HL-60 (cell line): ENCODE results near the gene TBL1XR1.

Experiments
- DNase-seq, 2 experiments: peaks; one replicate each; pipeline ENCODE4 v3.0.0-alpha.2; 2010 to 2020; ENCODE audit warnings: low read depth in 1 of 2, low spot score in 1 of 2
- H3K27ac ChIP-seq: fragments of 250-450 bp; sonication (Bioruptor Pico); replicated peaks from 2 replicates; pipeline ENCODE4 v1.5.1; 2020; ENCODE audit warnings: mild to moderate bottlenecking, moderate library complexity
- H3K27me3 ChIP-seq: fragments of 250-450 bp; sonication (Bioruptor Pico); 2 replicates; pipeline ENCODE4 v1.5.1; 2021; ENCODE audit warnings: mild to moderate bottlenecking, moderate library complexity; ENCODE audit not compliant: insufficient read depth, poor library complexity, severe bottlenecking
- H3K4me3 ChIP-seq: replicated peaks from 2 replicates; pipeline ENCODE4 v1.5.1; 2011; ENCODE audit warnings: mild to moderate bottlenecking, control low read depth, low read length; ENCODE audit not compliant: insufficient read depth
- GABPA ChIP-seq: IDR thresholded peaks from 2 replicates; pipeline ENCODE4 v1.6.1; 2012; ENCODE audit warnings: low read depth
- POLR2AphosphoS5 ChIP-seq: IDR thresholded peaks from 2 replicates; pipeline ENCODE4 v1.6.1; 2012; ENCODE audit warnings: low read depth
- REST ChIP-seq: IDR thresholded peaks from 2 replicates; pipeline ENCODE4 v1.6.1; 2012; ENCODE audit warnings: low read depth; ENCODE audit not compliant: insufficient replicate concordance
- SPI1 ChIP-seq: IDR thresholded peaks from 2 replicates; pipeline ENCODE4 v1.6.1; 2012; ENCODE audit warnings: low read depth, mild to moderate bottlenecking, borderline replicate concordance
- TF ChIP-seq, protein P1 (sequence below): IDR thresholded peaks from one replicate; pipeline ENCODE4 v1.5.1; 2011; ENCODE audit warnings: low read length, control low read depth, inconsistent platforms; ENCODE audit not compliant: insufficient read depth

Gene TBL1XR1

GRCh38 chr3:176992565-176992964 lies 204.7 kb downstream of the TBL1XR1 start:
- TF ChIP-seq GABPA: no peak
- no peak for TF ChIP-seq REST
- TF ChIP-seq, protein P1, sequence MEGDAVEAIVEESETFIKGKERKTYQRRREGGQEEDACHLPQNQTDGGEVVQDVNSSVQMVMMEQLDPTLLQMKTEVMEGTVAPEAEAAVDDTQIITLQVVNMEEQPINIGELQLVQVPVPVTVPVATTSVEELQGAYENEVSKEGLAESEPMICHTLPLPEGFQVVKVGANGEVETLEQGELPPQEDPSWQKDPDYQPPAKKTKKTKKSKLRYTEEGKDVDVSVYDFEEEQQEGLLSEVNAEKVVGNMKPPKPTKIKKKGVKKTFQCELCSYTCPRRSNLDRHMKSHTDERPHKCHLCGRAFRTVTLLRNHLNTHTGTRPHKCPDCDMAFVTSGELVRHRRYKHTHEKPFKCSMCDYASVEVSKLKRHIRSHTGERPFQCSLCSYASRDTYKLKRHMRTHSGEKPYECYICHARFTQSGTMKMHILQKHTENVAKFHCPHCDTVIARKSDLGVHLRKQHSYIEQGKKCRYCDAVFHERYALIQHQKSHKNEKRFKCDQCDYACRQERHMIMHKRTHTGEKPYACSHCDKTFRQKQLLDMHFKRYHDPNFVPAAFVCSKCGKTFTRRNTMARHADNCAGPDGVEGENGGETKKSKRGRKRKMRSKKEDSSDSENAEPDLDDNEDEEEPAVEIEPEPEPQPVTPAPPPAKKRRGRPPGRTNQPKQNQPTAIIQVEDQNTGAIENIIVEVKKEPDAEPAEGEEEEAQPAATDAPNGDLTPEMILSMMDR: no peak
- TF ChIP-seq SPI1: no peak
- TF ChIP-seq POLR2AphosphoS5: no peak
- H3K4me3 ChIP-seq: no peak overlapping the region
- no peak for DNase-seq
- H3K27ac ChIP-seq: no peak overlapping the region
- H3K27me3 ChIP-seq: no peaks in the 10 kb centered on the region

DNA sequence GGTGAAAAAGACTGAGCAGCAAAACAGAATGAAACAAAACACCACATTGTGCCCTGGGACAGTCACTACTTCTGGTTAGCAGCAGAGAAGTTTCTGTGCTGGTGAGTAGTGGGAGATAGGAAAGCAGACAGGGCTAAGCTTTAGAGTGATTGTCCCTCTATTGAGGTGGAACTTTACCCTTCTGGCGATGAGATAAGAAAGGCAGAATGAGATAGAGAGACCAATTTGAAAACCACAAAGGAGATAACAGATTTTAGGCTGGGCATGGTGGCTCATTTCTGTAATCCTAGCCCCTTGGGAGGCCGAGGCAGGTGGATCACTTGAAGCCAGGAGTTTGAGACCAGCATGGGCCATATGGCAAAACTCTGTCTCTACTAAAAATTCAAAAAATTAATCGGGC lies 208.5 kb downstream of the TBL1XR1 start:
- no peaks in the 10 kb centered on the region for H3K27me3 ChIP-seq
- no peak overlapping the region for H3K4me3 ChIP-seq
- TF ChIP-seq GABPA (no peak), POLR2AphosphoS5 (no peak)
- TF ChIP-seq, protein P1: no peak
- H3K27ac ChIP-seq: no peak overlapping the region
- no peak for DNase-seq

GRCh38 chr3:176987901-176988650 lies 209.2 kb downstream of the TBL1XR1 start:
- H3K27me3 ChIP-seq: no peaks in the 10 kb centered on the region
- no peak for DNase-seq
- no peak for TF ChIP-seq GABPA
- no peak for TF ChIP-seq POLR2AphosphoS5
- TF ChIP-seq SPI1: no peak
- TF ChIP-seq REST: no peak
- TF ChIP-seq, protein P1: no peak
- H3K27ac ChIP-seq: no peak overlapping the region
- H3K4me3 ChIP-seq: no peak overlapping the region

DNA sequence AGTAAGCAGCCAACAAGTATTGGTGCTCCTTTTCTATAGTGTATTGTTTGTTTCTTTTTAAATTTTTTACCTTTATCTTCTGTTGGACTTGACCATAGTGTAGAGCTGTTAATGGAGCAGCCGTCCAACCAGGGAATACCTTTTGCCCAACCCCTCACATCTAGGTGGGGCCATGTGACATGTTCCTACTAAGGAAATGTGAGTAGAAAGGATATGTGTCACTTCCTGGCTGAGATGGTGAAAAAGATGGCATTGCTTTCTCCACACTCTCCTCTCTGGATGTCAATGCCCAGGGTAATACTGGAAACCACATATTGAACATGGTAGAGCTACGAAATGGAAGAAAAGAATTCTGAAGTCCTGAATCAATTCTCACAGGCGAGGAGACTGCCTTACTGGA lies 218.8 kb downstream of the TBL1XR1 start:
- Histone ChIP-seq H3K4me3 (no peak overlapping the region), H3K27ac (no peak overlapping the region), H3K27me3 (no peaks in the 10 kb centered on the region)
- DNase-seq: no peak
- TF ChIP-seq POLR2AphosphoS5: no peak
- TF ChIP-seq, protein P1: no peak
- no peak for TF ChIP-seq REST
- no peak for TF ChIP-seq GABPA
- TF ChIP-seq SPI1: no peak
